PC-3 (cell line): ENCODE data around the gene CFAP57. TPM values are rescaled to one million over a fixed set of nuclear protein-coding genes. Genes with fewer than 3 reads are reported as not detected.
A peak's percentile ranks its signal among the peaks of the same experiment; 100 is the strongest.

Experiments
- ATAC-seq: fragments of 200-7000 bp; cut with Tn5 transposase; 2 replicates; pipeline ENCODE4 v1.9.1; 2020; ENCODE audit warnings: mild to moderate bottlenecking, moderate library complexity
- BruUV-seq: library from RNA; stranded (reverse); fragments of 400-500 nt; replicated peaks from 2 replicates; lab custom pipeline; 2021; lab: Mats Ljungman, UMichigan
- CTCF ChIA-PET: fragments of 300-600 bp; sonication (Branson Sonifier 250); formaldehyde crosslinking; loops from one replicate; lab custom pipeline; 2022; ENCODE audit warnings: antibody characterized with exemption; lab: Charles Lee
- POLR2A ChIA-PET: fragments of 300-600 bp; sonication (Branson Sonifier 250); formaldehyde crosslinking; loops from one replicate; lab custom pipeline; 2022; ENCODE audit warnings: antibody characterized with exemption; ENCODE audit not compliant: unreplicated experiment; lab: Charles Lee
- DNase-seq: peaks from one replicate; pipeline ENCODE4 v3.0.0-alpha.2; 2015
- H2AFZ ChIP-seq: fragments of 300-600 bp; sonication (generic); 2 replicates; pipeline ENCODE4 v1.6.0; 2016; ENCODE audit warnings: antibody characterized with exemption, low read length
- H3F3A ChIP-seq: fragments of 300-600 bp; sonication (generic); one replicate; pipeline ENCODE4 v1.6.0; 2017; ENCODE audit warnings: antibody characterized with exemption, low read length, control low read depth, mild to moderate bottlenecking; ENCODE audit not compliant: unreplicated experiment
- H3K27ac ChIP-seq: fragments of 300-600 bp; sonication (generic); 2 replicates; pipeline ENCODE4 v1.5.1; 2016; ENCODE audit warnings: mild to moderate bottlenecking, low read length
- H3K27me3 ChIP-seq: fragments of 300-600 bp; sonication (generic); 2 replicates; pipeline ENCODE4 v1.6.1; 2016; ENCODE audit warnings: low read length, mixed read lengths
- H3K36me3 ChIP-seq: fragments of 300-600 bp; sonication (generic); 2 replicates; pipeline ENCODE4 v1.6.1; 2016; ENCODE audit warnings: low read depth, mixed run types, low read length, mixed read lengths
- H3K4me1 ChIP-seq: fragments of 300-600 bp; sonication (generic); 2 replicates; pipeline ENCODE4 v1.5.1; 2016; ENCODE audit warnings: low read length; ENCODE audit not compliant: insufficient read depth
- H3K4me2 ChIP-seq: fragments of 300-600 bp; sonication (generic); 2 replicates; pipeline ENCODE4 v1.6.0; 2016; ENCODE audit warnings: low read length
- H3K4me3 ChIP-seq: fragments of 300-600 bp; sonication (generic); 2 replicates; pipeline ENCODE4 v1.5.1; 2016; ENCODE audit warnings: mild to moderate bottlenecking, low read length, mixed read lengths
- H3K79me2 ChIP-seq: fragments of 300-600 bp; sonication (generic); 2 replicates; pipeline ENCODE4 v1.6.1; 2017; ENCODE audit warnings: low read length, mixed read lengths
- H3K9ac ChIP-seq: fragments of 300-600 bp; sonication (generic); 2 replicates; pipeline ENCODE4 v1.6.0; 2016; ENCODE audit warnings: mild to moderate bottlenecking, low read length
- H3K9me2 ChIP-seq: fragments of 300-600 bp; sonication (generic); replicated peaks from 2 replicates; pipeline ENCODE4 v1.6.1; 2016; ENCODE audit warnings: mixed run types, low read length, mixed read lengths
- H3K9me3 ChIP-seq: fragments of 300-600 bp; sonication (generic); 2 replicates; pipeline ENCODE4 v1.6.1; 2016; ENCODE audit warnings: low read length, mixed read lengths
- H4K20me1 ChIP-seq: fragments of 300-600 bp; sonication (generic); 2 replicates; pipeline ENCODE4 v1.6.1; 2016; ENCODE audit warnings: low read length, mixed read lengths
- EZH2 ChIP-seq: fragments of 300-600 bp; sonication (generic); IDR thresholded peaks from one replicate; pipeline ENCODE4 v1.6.1; 2017; ENCODE audit warnings: antibody characterized with exemption, mild to moderate bottlenecking, low read length; ENCODE audit not compliant: unreplicated experiment
- EZH2phosphoT487 ChIP-seq: fragments of 300-600 bp; sonication (generic); IDR thresholded peaks from 2 replicates; pipeline ENCODE4 v1.6.1; 2018; ENCODE audit warnings: mild to moderate bottlenecking, antibody characterized with exemption, low read length, borderline replicate concordance
- intact Hi-C: fragments of 100-400 bp; cut with micrococcal nuclease; formaldehyde crosslinking; loops from 2 replicates; pipeline ENCODE4 v1.9.0; 2023
- total RNA-seq: library from RNA; depleted of rRNA; stranded (reverse); fragments of >200 nt; gene quantifications from 2 replicates; pipeline ENCODE4 v1.2.3, GENCODE V29; 2014
- TF ChIP-seq, protein P1 (sequence below): fragments of 300-600 bp; sonication (generic); conservative IDR thresholded peaks from 2 replicates; pipeline ENCODE4 v1.5.1; 2017; ENCODE audit warnings: antibody characterized with exemption, low read depth, mild to moderate bottlenecking, low read length

The CFAP57 gene
- total RNA-seq, 1 experiment from 2014 or later, result 1.2 TPM

DNA sequence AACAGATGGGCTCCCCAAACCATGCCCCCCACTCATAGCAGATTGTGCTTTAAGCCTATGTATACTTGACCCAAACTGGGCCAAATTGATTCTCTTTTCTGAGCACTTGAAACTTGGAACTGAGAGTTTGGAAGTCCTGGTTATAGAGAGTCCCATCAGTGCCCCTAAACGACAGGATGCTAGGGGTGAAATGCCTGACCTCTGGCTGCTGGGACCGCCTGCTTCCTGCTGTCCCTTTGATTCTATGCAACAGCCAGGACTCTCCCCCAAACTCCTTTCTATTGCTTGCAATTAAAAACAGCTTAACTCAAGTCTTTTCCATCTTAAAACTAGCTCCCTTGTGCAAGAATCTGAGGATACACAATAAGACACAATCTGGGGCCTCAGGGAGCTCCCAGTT is 108.6 kb downstream of the CFAP57 start:
- POLR2A ChIA-PET, result no interaction called here

DNA sequence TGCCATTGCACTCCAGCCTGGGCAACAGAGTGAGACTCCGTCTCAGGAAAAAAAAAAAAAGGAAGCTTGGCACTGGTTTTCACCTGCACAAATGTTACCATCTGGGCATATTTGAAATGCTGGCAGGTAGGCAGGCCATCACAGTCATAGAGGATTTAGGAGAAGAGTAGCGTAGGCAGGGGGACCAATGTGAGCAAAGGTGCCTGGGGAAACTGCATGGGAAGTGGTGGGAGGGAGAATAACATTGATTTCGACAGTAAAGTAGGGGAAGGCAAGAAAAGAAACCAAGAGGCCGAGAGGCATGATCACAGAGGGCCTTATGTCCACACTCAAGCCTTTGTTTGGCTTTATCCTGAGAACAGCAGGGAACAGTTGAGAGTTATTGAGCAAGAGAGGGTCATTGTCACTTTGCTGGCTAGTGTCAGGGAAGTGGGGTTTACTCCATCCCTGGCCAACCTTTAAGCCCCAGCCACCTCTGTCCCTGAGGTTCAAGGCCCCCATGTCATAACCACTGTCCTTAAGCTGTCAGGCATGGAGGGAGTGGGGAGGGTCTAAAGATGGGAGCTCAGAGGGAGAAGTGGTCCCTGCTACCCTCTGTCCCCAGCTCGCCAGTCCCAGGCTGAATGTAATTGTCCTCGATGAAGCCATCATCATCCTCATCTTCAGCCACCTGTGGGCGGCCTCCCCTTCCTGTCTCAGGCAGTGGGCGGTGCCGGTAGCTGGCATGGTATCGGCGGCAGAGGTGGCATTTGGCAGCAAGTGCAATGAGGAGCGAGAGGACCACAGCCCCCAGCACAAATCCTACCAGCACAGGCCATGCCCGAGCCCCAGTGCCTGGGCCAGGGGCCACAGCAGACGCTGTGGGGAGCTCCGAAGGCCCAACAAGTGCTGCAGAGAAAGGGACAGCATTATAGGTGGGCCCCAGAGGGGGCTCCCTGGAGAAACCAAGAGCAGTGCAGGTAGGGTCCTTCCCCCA is 110.4 kb downstream of the CFAP57 start:
- no peaks in the 10 kb centered on the region for H3K9me3 ChIP-seq
- no peak overlapping the region for H3K4me3 ChIP-seq
- TF ChIP-seq EZH2, result no peak
- TF ChIP-seq, protein P1, sequence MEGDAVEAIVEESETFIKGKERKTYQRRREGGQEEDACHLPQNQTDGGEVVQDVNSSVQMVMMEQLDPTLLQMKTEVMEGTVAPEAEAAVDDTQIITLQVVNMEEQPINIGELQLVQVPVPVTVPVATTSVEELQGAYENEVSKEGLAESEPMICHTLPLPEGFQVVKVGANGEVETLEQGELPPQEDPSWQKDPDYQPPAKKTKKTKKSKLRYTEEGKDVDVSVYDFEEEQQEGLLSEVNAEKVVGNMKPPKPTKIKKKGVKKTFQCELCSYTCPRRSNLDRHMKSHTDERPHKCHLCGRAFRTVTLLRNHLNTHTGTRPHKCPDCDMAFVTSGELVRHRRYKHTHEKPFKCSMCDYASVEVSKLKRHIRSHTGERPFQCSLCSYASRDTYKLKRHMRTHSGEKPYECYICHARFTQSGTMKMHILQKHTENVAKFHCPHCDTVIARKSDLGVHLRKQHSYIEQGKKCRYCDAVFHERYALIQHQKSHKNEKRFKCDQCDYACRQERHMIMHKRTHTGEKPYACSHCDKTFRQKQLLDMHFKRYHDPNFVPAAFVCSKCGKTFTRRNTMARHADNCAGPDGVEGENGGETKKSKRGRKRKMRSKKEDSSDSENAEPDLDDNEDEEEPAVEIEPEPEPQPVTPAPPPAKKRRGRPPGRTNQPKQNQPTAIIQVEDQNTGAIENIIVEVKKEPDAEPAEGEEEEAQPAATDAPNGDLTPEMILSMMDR, result no peak
- TF ChIP-seq EZH2phosphoT487, result no peak
- H2AFZ ChIP-seq, result no peak overlapping the region
- intact Hi-C loops, result no loop called here
- no peak overlapping the region for H3K27ac ChIP-seq
- DNase-seq (no peak), ATAC-seq (no peak)
- no peaks in the 10 kb centered on the region for H3K9me2 ChIP-seq
- no peaks in the 10 kb centered on the region for H4K20me1 ChIP-seq
- peaks cover 16% of the 10 kb centered on the region for H3K4me1 ChIP-seq
- no peak overlapping the region for H3K9ac ChIP-seq
- H3F3A ChIP-seq, result no peaks in the 10 kb centered on the region
- H3K36me3 ChIP-seq, result no peaks in the 10 kb centered on the region
- peaks cover 12% of the 10 kb centered on the region; the same call in 1 of the 2 replicates for H3K79me2 ChIP-seq
- H3K27me3 ChIP-seq, result no peaks in the 10 kb centered on the region
- ChIA-PET POLR2A (no interaction called here), CTCF (no interaction called here)
- BruUV-seq, result no TSS peak
- no peak overlapping the region for H3K4me2 ChIP-seq

More for the DNA sequence above, 108.6 kb downstream of the CFAP57 start:
- CTCF ChIA-PET, result no interaction called here
- Histone ChIP-seq H3F3A (no peaks in the 10 kb centered on the region), H3K27ac (no peak overlapping the region), H3K4me3 (no peak overlapping the region), H3K36me3 (no peaks in the 10 kb centered on the region), H3K27me3 (no peaks in the 10 kb centered on the region), H3K4me1 (peaks cover 10% of the 10 kb centered on the region), H3K79me2 (peaks cover 12% of the 10 kb centered on the region; the same call in 1 of the 2 replicates), H3K9me3 (no peaks in the 10 kb centered on the region), H2AFZ (no peak overlapping the region), H3K4me2 (no peak overlapping the region), H4K20me1 (no peaks in the 10 kb centered on the region), H3K9ac (no peak overlapping the region), H3K9me2 (no peaks in the 10 kb centered on the region)
- no TSS peak for BruUV-seq
- ATAC-seq, result no peak
- DNase-seq, result no peak
- TF ChIP-seq, protein P1, result no peak
- TF ChIP-seq EZH2, result no peak
- TF ChIP-seq EZH2phosphoT487, result no peak
- intact Hi-C loops, result no loop called here

GRCh38 chr1:43284065-43284464 is 111.9 kb downstream of the CFAP57 start:
- no peaks in the 10 kb centered on the region for H3F3A ChIP-seq
- TF ChIP-seq EZH2phosphoT487, result no peak
- TF ChIP-seq, protein P1, result no peak
- no peak for TF ChIP-seq EZH2
- no peak overlapping the region for H3K4me3 ChIP-seq
- intact Hi-C loops, result no loop called here
- ChIA-PET CTCF (no interaction called here), POLR2A (no interaction called here)
- no peaks in the 10 kb centered on the region for H3K36me3 ChIP-seq
- no peaks in the 10 kb centered on the region for H3K9me3 ChIP-seq
- H3K27me3 ChIP-seq, result no peaks in the 10 kb centered on the region
- no peak overlapping the region for H3K9ac ChIP-seq
- peaks cover 16% of the 10 kb centered on the region for H3K4me1 ChIP-seq
- H2AFZ ChIP-seq, result no peak overlapping the region
- no TSS peak for BruUV-seq
- H3K9me2 ChIP-seq, result no peaks in the 10 kb centered on the region
- ATAC-seq, result no peak
- no peak for DNase-seq
- 0 out of 2 replicates have a peak overlapping the region, but pooled peaks have one; percentile 83 for H3K4me2 ChIP-seq
- H4K20me1 ChIP-seq, result no peaks in the 10 kb centered on the region
- peaks cover 12% of the 10 kb centered on the region; the same call in 1 of the 2 replicates for H3K79me2 ChIP-seq
- H3K27ac ChIP-seq, result no peak overlapping the region
